GM21360 (cell line): ENCODE data around the gene DNMBP.
"Not testable (repeated sequence)": the region's sequence is repeated elsewhere in the genome, so short reads cannot be mapped to it uniquely, and the experiment has no call there.

Source experiments
- ATAC-seq: cut with Tn5 transposase; IDR thresholded peaks from one replicate; pipeline ENCODE4 v1.9.1; 2021; ENCODE audit warnings: mild to moderate bottlenecking, moderate library complexity; ENCODE audit not compliant: unreplicated experiment

DNMBP gene

GRCh38 chr10:99985637-99986036 lies 24.1 kb downstream of the DNMBP start:
- ATAC-seq, result not testable (repeated sequence)

GRCh38 chr10:99984211-99985034 lies 25.3 kb downstream of the DNMBP start:
- ATAC-seq, result no peak

- ATAC-seq, result no peak
Observed at GRCh38 chr10:99983280-99983988, 26.3 kb downstream of the DNMBP start.

- no peak for ATAC-seq
Observed at GRCh38 chr10:99982728-99983127, 27.0 kb downstream of the DNMBP start.

- no peak for ATAC-seq
Observed at GRCh38 chr10:99981581-99982199, 28.1 kb downstream of the DNMBP start.

GRCh38 chr10:99979066-99979685 lies 30.6 kb downstream of the DNMBP start:
- no peak for ATAC-seq

GRCh38 chr10:99977916-99978315 lies 31.8 kb downstream of the DNMBP start:
- ATAC-seq, result no peak

- ATAC-seq, result no peak
Observed at GRCh38 chr10:99976886-99977665, 32.7 kb downstream of the DNMBP start.

GRCh38 chr10:99975942-99976809 lies 33.6 kb downstream of the DNMBP start:
- ATAC-seq, result no peak

GRCh38 chr10:99975106-99975829 lies 34.5 kb downstream of the DNMBP start:
- no peak for ATAC-seq

GRCh38 chr10:99973190-99973589 lies 36.6 kb downstream of the DNMBP start:
- ATAC-seq, result no peak

GRCh38 chr10:99967961-99968360 lies 41.8 kb downstream of the DNMBP start:
- no peak for ATAC-seq

GRCh38 chr10:99966306-99966705 lies 43.4 kb downstream of the DNMBP start:
- no peak for ATAC-seq

GRCh38 chr10:99965700-99966099 lies 44.0 kb downstream of the DNMBP start:
- no peak for ATAC-seq

GRCh38 chr10:99964791-99965190 lies 45.0 kb downstream of the DNMBP start:
- no peak for ATAC-seq

- ATAC-seq, result not testable (repeated sequence)
Observed at GRCh38 chr10:99963467-99964165, 46.1 kb downstream of the DNMBP start.

- ATAC-seq, result no peak
Observed at GRCh38 chr10:99958806-99959205, 50.9 kb downstream of the DNMBP start.

- ATAC-seq, result no peak
Observed at GRCh38 chr10:99958302-99958701, 51.4 kb downstream of the DNMBP start.
